IMR-90 (cell line): Measurements from ENCODE around the gene LIMS2.

ENCODE experiments used
- CHD1 ChIP-seq: IDR thresholded peaks from 2 replicates; pipeline ENCODE4 v1.6.1; 2012; ENCODE audit warnings: low read depth, low read length, improper control_type of control experiment
- MAFK ChIP-seq: IDR thresholded peaks from 2 replicates; pipeline ENCODE4 v1.6.1; 2012; ENCODE audit warnings: low read depth, low read length, improper control_type of control experiment
- RAD21 ChIP-seq: IDR thresholded peaks from 2 replicates; pipeline ENCODE4 v1.6.1; 2012; ENCODE audit warnings: low read length, improper control_type of control experiment
- RCOR1 ChIP-seq: IDR thresholded peaks from 2 replicates; pipeline ENCODE4 v1.6.1; 2012; ENCODE audit warnings: mild to moderate bottlenecking, low read length, improper control_type of control experiment; ENCODE audit not compliant: insufficient replicate concordance
- RFX5 ChIP-seq: IDR thresholded peaks from 2 replicates; pipeline ENCODE4 v1.8.0; 2012; ENCODE audit warnings: low read depth, mild to moderate bottlenecking, low read length, moderate library complexity
- TF ChIP-seq, protein P1 (sequence below): conservative IDR thresholded peaks from 2 replicates; pipeline ENCODE4 v1.5.1; 2012; ENCODE audit warnings: mild to moderate bottlenecking, low read depth, low read length, improper control_type of control experiment
- TF ChIP-seq, protein P2 (sequence below): fragments of 150-350 bp; IDR thresholded peaks from 2 replicates; pipeline ENCODE4 v1.6.1; 2017; ENCODE audit warnings: mild to moderate bottlenecking, antibody characterized with exemption, low read length, low read depth

DNA sequence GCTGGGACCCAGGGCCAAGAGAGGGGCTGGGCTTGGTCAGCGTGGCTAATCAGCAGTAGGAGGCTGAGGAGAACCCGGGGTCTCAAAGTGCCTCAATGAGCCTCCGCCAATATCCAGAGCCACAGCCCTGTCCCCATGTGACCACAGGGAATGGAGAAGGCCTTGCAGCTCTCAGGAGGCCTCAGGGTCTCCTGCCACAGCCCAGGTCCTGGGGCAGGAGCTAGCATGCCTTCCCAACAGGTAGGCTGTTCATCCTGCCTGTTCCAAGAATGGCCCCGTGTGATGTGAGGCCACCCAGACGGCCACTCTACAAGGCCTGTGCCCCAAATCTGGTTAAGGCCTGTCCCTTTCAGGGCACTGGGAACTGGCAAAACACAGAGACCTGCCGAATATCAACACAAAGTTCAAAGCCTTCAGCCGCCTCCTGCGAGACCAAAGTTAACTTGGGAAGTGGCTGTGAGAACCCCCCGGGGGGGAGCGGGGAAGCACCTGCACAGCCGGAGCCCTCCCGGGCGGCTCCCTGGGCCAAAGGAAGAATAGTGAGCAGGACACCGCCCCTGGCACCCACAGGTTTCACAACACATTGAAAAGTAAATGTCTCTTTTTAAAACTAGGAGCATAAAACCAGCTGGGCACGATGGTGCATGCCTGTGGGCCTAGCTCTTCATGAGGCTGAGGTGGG, 4.5 kb upstream of the LIMS2 start:
- TF ChIP-seq RFX5 (no peak), RCOR1 (no peak), RAD21 (no peak), CHD1 (no peak), MAFK (no peak)
- TF ChIP-seq, protein P1, sequence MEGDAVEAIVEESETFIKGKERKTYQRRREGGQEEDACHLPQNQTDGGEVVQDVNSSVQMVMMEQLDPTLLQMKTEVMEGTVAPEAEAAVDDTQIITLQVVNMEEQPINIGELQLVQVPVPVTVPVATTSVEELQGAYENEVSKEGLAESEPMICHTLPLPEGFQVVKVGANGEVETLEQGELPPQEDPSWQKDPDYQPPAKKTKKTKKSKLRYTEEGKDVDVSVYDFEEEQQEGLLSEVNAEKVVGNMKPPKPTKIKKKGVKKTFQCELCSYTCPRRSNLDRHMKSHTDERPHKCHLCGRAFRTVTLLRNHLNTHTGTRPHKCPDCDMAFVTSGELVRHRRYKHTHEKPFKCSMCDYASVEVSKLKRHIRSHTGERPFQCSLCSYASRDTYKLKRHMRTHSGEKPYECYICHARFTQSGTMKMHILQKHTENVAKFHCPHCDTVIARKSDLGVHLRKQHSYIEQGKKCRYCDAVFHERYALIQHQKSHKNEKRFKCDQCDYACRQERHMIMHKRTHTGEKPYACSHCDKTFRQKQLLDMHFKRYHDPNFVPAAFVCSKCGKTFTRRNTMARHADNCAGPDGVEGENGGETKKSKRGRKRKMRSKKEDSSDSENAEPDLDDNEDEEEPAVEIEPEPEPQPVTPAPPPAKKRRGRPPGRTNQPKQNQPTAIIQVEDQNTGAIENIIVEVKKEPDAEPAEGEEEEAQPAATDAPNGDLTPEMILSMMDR: no peak
- TF ChIP-seq, protein P2, sequence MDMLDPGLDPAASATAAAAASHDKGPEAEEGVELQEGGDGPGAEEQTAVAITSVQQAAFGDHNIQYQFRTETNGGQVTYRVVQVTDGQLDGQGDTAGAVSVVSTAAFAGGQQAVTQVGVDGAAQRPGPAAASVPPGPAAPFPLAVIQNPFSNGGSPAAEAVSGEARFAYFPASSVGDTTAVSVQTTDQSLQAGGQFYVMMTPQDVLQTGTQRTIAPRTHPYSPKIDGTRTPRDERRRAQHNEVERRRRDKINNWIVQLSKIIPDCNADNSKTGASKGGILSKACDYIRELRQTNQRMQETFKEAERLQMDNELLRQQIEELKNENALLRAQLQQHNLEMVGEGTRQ: no peak
